ENCODE data around the gene GPX2. TPM values are rescaled to one million over a fixed set of nuclear protein-coding genes. Genes with fewer than 3 reads are reported as not detected.

GPX2 gene
- total RNA-seq, 1 donor from 2014 or later, result not detected

GRCh38 chr14:64947710-64948611 lies 5.4 kb upstream of the GPX2 start:
- no peak overlapping the region for H3K4me3 ChIP-seq (ENCODE audit: low read depth, low read length)
- TF ChIP-seq CTCF (conservative IDR thresholded peaks at IDR 0.05; ENCODE audit: low read depth, low read length), result no peak
- DNase-seq (ENCODE audit: low read depth), result no peak

- no peak overlapping the region for H3K4me3 ChIP-seq (ENCODE audit: low read depth, low read length)
- no peak for TF ChIP-seq CTCF (conservative IDR thresholded peaks at IDR 0.05; ENCODE audit: low read depth, low read length)
- DNase-seq (ENCODE audit: low read depth), result no peak
Measured at GRCh38 chr14:64946310-64947045, 3.9 kb upstream of the GPX2 start.

GRCh38 chr14:64945431-64946178 lies 3.1 kb upstream of the GPX2 start:
- no peak for TF ChIP-seq CTCF (conservative IDR thresholded peaks at IDR 0.05; ENCODE audit: low read depth, low read length)
- DNase-seq (ENCODE audit: low read depth), result no peak
- H3K4me3 ChIP-seq (ENCODE audit: low read depth, low read length), result no peak overlapping the region

GRCh38 chr14:64944861-64945260 lies 2.3 kb upstream of the GPX2 start:
- no peak for TF ChIP-seq CTCF (conservative IDR thresholded peaks at IDR 0.05; ENCODE audit: low read depth, low read length)
- H3K4me3 ChIP-seq (ENCODE audit: low read depth, low read length), result no peak overlapping the region
- no peak for DNase-seq (ENCODE audit: low read depth)

- no peak for DNase-seq (ENCODE audit: low read depth)
- TF ChIP-seq CTCF (conservative IDR thresholded peaks at IDR 0.05; ENCODE audit: low read depth, low read length), result no peak
- no peak overlapping the region for H3K4me3 ChIP-seq (ENCODE audit: low read depth, low read length)
Measured at GRCh38 chr14:64944041-64944440, 1.5 kb upstream of the GPX2 start.

GRCh38 chr14:64943556-64943955 lies 1.0 kb upstream of the GPX2 start:
- no peak for TF ChIP-seq CTCF (conservative IDR thresholded peaks at IDR 0.05; ENCODE audit: low read depth, low read length)
- no peak overlapping the region for H3K4me3 ChIP-seq (ENCODE audit: low read depth, low read length)
- no peak for DNase-seq (ENCODE audit: low read depth)

Measured in epithelial cell of proximal tubule (primary cell).